ENCODE data around the gene ZMPSTE24.
"Not testable (repeated sequence)": the region's sequence is repeated elsewhere in the genome, so short reads cannot be mapped to it uniquely, and the experiment has no call there.

Gene ZMPSTE24

GRCh38 chr1:40257688-40258444 is at the start of gene ZMPSTE24:
TSS of gene ZMPSTE24 (plus strand) at chr1:40258236. CDS start at chr1:40258272, 36 bp downstream.
- H3K36me3 Mint-ChIP-seq (ENCODE audit: low read depth), result peaks cover 37% of the 10 kb centered on the region

GRCh38 chr1:40210511-40211204 is 47.4 kb upstream of the ZMPSTE24 start:
- Mint-ChIP-seq H3K4me3 (no peak overlapping the region), H3K36me3 (ENCODE audit: low read depth) (peaks cover 62% of the 10 kb centered on the region), H3K27ac (no peak overlapping the region), H3K27me3 (no peaks in the 10 kb centered on the region), H3K4me1 (ENCODE audit: low read depth) (peaks cover 8% of the 10 kb centered on the region), H3K9me3 (no peaks in the 10 kb centered on the region)

More at GRCh38 chr1:40257688-40258444, at the start of gene ZMPSTE24:
- H3K27ac Mint-ChIP-seq, result peak within 1 kb of the TSS; percentile 97
- no peaks in the 10 kb centered on the region for H3K27me3 Mint-ChIP-seq
- H3K4me1 Mint-ChIP-seq (ENCODE audit: low read depth), result peaks cover 50% of the 10 kb centered on the region
- H3K4me3 Mint-ChIP-seq, result peak within 1 kb of the TSS; percentile 92
- H3K9me3 Mint-ChIP-seq, result no peaks in the 10 kb centered on the region

GRCh38 chr1:40218333-40218732 is 39.7 kb upstream of the ZMPSTE24 start:
- Mint-ChIP-seq H3K4me3 (no peak overlapping the region), H3K9me3 (no peaks in the 10 kb centered on the region), H3K36me3 (ENCODE audit: low read depth) (peaks cover 32% of the 10 kb centered on the region), H3K27ac (peak overlapping the region; percentile 76), H3K4me1 (ENCODE audit: low read depth) (peaks cover 52% of the 10 kb centered on the region), H3K27me3 (no peaks in the 10 kb centered on the region)

- H3K27me3 Mint-ChIP-seq, H3K9me3 Mint-ChIP-seq, H3K27ac Mint-ChIP-seq, H3K4me3 Mint-ChIP-seq: not testable (repeated sequence)
- H3K4me1 Mint-ChIP-seq (ENCODE audit: low read depth), result peaks cover 50% of the 10 kb centered on the region
- peaks cover 23% of the 10 kb centered on the region for H3K36me3 Mint-ChIP-seq (ENCODE audit: low read depth)
Observed at GRCh38 chr1:40221471-40221905, 36.5 kb upstream of the ZMPSTE24 start.

GRCh38 chr1:40221977-40222772 is 35.9 kb upstream of the ZMPSTE24 start:
- Mint-ChIP-seq H3K9me3 (no peaks in the 10 kb centered on the region), H3K27me3 (no peaks in the 10 kb centered on the region), H3K4me3 (no peak overlapping the region), H3K4me1 (ENCODE audit: low read depth) (peaks cover 46% of the 10 kb centered on the region), H3K36me3 (ENCODE audit: low read depth) (peaks cover 25% of the 10 kb centered on the region), H3K27ac (no peak overlapping the region)

GRCh38 chr1:40224040-40224439 is 34.0 kb upstream of the ZMPSTE24 start:
- Mint-ChIP-seq H3K4me3 (no peak overlapping the region), H3K27me3 (no peaks in the 10 kb centered on the region), H3K9me3 (no peaks in the 10 kb centered on the region), H3K4me1 (ENCODE audit: low read depth) (peaks cover 34% of the 10 kb centered on the region), H3K36me3 (ENCODE audit: low read depth) (peaks cover 28% of the 10 kb centered on the region), H3K27ac (peak overlapping the region; percentile 55)

- H3K36me3 Mint-ChIP-seq (ENCODE audit: low read depth), result peaks cover 26% of the 10 kb centered on the region
- H3K27me3 Mint-ChIP-seq, result no peaks in the 10 kb centered on the region
- no peak overlapping the region for H3K27ac Mint-ChIP-seq
- no peaks in the 10 kb centered on the region for H3K9me3 Mint-ChIP-seq
- H3K4me1 Mint-ChIP-seq (ENCODE audit: low read depth), result peaks cover 35% of the 10 kb centered on the region
- H3K4me3 Mint-ChIP-seq, result no peak overlapping the region
Observed at GRCh38 chr1:40226192-40226591, 31.8 kb upstream of the ZMPSTE24 start.

GRCh38 chr1:40232444-40232843 is 25.6 kb upstream of the ZMPSTE24 start:
- H3K27ac Mint-ChIP-seq, result no peak overlapping the region

GRCh38 chr1:40239626-40240025 is 18.4 kb upstream of the ZMPSTE24 start:
- Mint-ChIP-seq H3K4me1 (ENCODE audit: low read depth) (peaks cover 38% of the 10 kb centered on the region), H3K9me3 (no peaks in the 10 kb centered on the region), H3K27ac (no peak overlapping the region), H3K4me3 (no peak overlapping the region), H3K27me3 (no peaks in the 10 kb centered on the region), H3K36me3 (ENCODE audit: low read depth) (peaks cover 53% of the 10 kb centered on the region)

More at GRCh38 chr1:40232444-40232843, 25.6 kb upstream of the ZMPSTE24 start:
- Mint-ChIP-seq H3K36me3 (ENCODE audit: low read depth) (peaks cover 72% of the 10 kb centered on the region), H3K4me1 (ENCODE audit: low read depth) (peaks cover 30% of the 10 kb centered on the region), H3K27me3 (no peaks in the 10 kb centered on the region), H3K4me3 (no peak overlapping the region), H3K9me3 (no peaks in the 10 kb centered on the region)

- H3K4me3 Mint-ChIP-seq, result no peak overlapping the region
- H3K36me3 Mint-ChIP-seq (ENCODE audit: low read depth), result peaks cover 47% of the 10 kb centered on the region
- peaks cover 44% of the 10 kb centered on the region for H3K4me1 Mint-ChIP-seq (ENCODE audit: low read depth)
- no peaks in the 10 kb centered on the region for H3K27me3 Mint-ChIP-seq
- no peaks in the 10 kb centered on the region for H3K9me3 Mint-ChIP-seq
- H3K27ac Mint-ChIP-seq, result no peak overlapping the region
Observed at GRCh38 chr1:40240390-40240789, 17.6 kb upstream of the ZMPSTE24 start.

- Mint-ChIP-seq H3K27ac (peak overlapping the region; percentile 73), H3K36me3 (ENCODE audit: low read depth) (peaks cover 38% of the 10 kb centered on the region), H3K27me3 (no peaks in the 10 kb centered on the region), H3K4me1 (ENCODE audit: low read depth) (peaks cover 44% of the 10 kb centered on the region), H3K9me3 (no peaks in the 10 kb centered on the region), H3K4me3 (peak overlapping the region; percentile 40)
Observed at GRCh38 chr1:40241362-40241761, 16.7 kb upstream of the ZMPSTE24 start.

GRCh38 chr1:40243351-40243750 is 14.7 kb upstream of the ZMPSTE24 start:
- Mint-ChIP-seq H3K9me3 (no peaks in the 10 kb centered on the region), H3K4me3 (no peak overlapping the region), H3K27ac (no peak overlapping the region), H3K27me3 (no peaks in the 10 kb centered on the region), H3K4me1 (ENCODE audit: low read depth) (peaks cover 33% of the 10 kb centered on the region), H3K36me3 (ENCODE audit: low read depth) (peaks cover 18% of the 10 kb centered on the region)

GRCh38 chr1:40244138-40244744 is 13.8 kb upstream of the ZMPSTE24 start:
- H3K9me3 Mint-ChIP-seq, result no peaks in the 10 kb centered on the region
- peaks cover 10% of the 10 kb centered on the region for H3K36me3 Mint-ChIP-seq (ENCODE audit: low read depth)

GRCh38 chr1:40245686-40246085 is 12.3 kb upstream of the ZMPSTE24 start:
- no peaks in the 10 kb centered on the region for H3K9me3 Mint-ChIP-seq
- no peak overlapping the region for H3K4me3 Mint-ChIP-seq
- H3K27ac Mint-ChIP-seq, result no peak overlapping the region
- no peaks in the 10 kb centered on the region for H3K36me3 Mint-ChIP-seq (ENCODE audit: low read depth)
- H3K4me1 Mint-ChIP-seq (ENCODE audit: low read depth), result peaks cover 31% of the 10 kb centered on the region
- no peaks in the 10 kb centered on the region for H3K27me3 Mint-ChIP-seq

More at GRCh38 chr1:40244138-40244744, 13.8 kb upstream of the ZMPSTE24 start:
- Mint-ChIP-seq H3K4me1 (ENCODE audit: low read depth) (peaks cover 31% of the 10 kb centered on the region), H3K27me3 (no peaks in the 10 kb centered on the region), H3K27ac (no peak overlapping the region), H3K4me3 (no peak overlapping the region)

Data from stimulated activated naive CD8-positive, alpha-beta T cell treated with anti-CD3 and anti-CD28 coated beads, Interleukin-15, Interleukin-2, amounts not matched to agents 100 ng/mL and 50 ng/mL, for 24 hours (primary cell).